HG03175 (cell line): Measurements from ENCODE around the gene GNA15.

Experiments used
- ATAC-seq: cut with Tn5 transposase; IDR thresholded peaks from one replicate; pipeline ENCODE4 v1.9.1; 2021; ENCODE audit warnings: mild to moderate bottlenecking, moderate library complexity; ENCODE audit not compliant: unreplicated experiment

GNA15 gene

DNA sequence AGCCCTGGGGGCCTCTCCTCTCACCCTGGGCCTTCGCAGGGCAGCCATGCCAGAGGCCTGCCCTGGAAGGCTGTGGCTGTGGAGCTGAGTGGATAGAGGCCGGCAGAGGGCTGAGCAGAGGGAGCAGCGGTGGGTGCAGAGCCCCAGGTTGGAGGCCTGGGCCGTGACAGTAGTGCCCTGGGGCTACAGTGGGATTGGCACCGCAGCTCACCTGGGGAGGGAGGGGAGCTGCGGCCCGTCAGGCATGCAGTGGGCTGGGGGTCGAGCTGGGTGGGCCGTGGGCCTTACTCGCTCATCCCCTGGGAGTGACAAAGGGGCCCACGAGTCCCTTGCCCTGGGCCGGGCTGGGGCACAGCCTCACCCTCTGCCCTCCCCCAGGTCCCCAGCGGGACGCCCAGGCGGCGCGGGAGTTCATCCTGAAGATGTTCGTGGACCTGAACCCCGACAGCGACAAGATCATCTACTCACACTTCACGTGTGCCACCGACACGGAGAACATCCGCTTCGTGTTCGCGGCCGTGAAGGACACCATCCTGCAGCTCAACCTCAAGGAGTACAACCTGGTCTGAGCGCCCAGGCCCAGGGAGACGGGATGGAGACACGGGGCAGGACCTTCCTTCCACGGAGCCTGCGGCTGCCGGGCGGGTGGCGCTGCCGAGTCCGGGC is 15.1 kb upstream of the GNA15 start:
- ATAC-seq: no peak

- ATAC-seq: no peak
These were observed 14.4 kb upstream of the GNA15 start for GRCh38 chr19:3121396-3121795.

- no peak for ATAC-seq
These were observed 13.9 kb upstream of the GNA15 start for GRCh38 chr19:3121821-3122511.

GRCh38 chr19:3122512-3122870 is 13.3 kb upstream of the GNA15 start:
- no peak for ATAC-seq

- ATAC-seq: no peak
These were observed 12.6 kb upstream of the GNA15 start for GRCh38 chr19:3123088-3123721.

DNA sequence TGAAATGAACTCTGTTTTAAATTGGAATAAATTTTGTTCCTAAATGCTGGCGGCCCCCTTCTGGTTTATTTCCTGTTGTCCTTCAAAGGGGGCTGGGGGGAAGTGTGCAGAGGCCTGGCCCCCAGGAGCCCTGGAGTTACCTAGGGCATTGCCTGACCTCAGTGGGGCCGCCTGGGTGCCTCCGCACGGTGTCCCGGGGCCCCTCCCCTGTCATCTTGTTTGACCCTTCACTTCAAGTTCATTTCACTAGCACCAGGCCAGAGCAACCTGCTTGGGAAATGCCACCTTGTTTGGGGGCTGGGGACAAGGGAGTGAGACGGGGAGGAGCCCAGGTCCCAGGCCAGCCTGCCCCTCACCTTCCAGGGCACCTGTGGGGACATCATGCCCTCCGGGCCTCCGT is 11.9 kb upstream of the GNA15 start:
- no peak for ATAC-seq

- no peak for ATAC-seq
These were observed 11.2 kb upstream of the GNA15 start for GRCh38 chr19:3124630-3125029.

DNA sequence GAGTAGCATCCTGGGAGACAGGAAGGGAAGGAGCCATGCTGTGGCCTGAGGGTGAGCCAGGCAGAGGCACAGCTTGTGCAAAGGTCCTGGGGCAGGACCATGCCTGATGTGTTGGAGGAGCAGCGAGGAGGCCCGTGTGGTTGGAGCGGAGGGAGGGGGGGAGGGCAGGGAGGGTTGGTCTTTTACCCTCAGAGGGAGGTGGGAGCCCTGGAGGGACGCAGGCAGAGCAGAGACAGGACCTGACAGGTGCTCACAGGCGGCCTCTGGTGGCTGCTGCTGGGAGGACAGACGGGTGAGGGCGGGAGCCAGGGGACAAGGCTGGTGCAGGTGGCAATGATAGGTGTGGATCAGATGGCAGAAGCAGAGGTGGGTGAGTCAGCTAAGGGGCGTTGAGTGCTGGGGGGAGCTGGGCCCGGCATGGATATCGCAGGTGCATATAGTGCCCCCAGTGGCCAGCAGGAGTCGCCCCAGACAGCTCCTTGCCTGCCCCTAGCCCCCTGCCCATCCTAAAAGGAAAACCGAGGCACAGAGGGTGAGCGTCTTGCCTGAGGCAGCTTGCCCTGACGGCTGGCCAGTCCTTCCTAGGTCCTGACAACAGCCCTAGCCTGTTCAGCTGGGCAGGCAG is 9.8 kb upstream of the GNA15 start:
- no peak for ATAC-seq

GRCh38 chr19:3129112-3129511 is 6.7 kb upstream of the GNA15 start:
- ATAC-seq: no peak

GRCh38 chr19:3131168-3131567 is 4.7 kb upstream of the GNA15 start:
- ATAC-seq: no peak

- ATAC-seq: peak; percentile 55
These were observed 2.7 kb upstream of the GNA15 start for GRCh38 chr19:3132971-3133792.

- ATAC-seq: no peak
These were observed 2.1 kb upstream of the GNA15 start for GRCh38 chr19:3133793-3134116.

GRCh38 chr19:3136684-3137055 is 837 bp downstream of the GNA15 start:
- no peak for ATAC-seq

DNA sequence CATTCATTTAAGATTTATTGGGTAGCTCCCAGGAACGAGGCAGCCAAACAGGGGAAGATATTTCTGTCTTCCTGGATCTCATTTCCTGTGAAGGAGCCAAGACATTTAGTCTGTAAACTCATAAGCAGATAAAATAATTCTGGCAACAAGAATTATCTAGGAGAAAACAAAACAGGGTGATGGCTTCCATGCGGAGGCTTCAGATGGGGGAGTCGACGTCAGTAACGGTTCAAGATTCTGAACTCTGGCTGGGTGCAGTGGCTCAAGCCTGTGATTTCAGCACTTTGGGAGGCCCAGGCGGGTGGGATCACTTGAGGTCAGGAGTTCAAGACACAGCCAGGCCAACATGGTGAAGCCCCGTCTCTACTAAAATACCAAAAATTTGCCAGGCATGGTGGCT is 1.3 kb downstream of the GNA15 start:
- ATAC-seq: no peak

DNA sequence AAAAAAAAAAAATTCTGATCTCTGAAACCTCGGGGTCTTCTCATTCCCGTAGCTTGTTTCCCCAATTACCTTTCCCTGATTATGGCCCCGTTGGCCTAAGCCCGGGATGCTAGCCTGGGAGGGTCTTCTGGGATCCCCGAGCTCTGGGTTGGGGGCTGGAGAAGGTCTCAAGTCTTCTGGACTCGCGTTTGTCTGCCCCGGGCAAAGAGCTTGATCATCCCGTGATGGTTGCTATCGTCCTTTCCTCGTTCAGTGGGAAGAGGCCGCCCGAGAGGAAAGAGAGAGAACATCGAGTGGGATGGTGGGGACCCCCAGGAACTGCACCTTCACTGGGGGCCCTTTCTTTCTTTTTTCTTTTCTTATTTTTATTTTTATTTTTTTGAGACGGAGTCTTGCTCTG is 2.4 kb downstream of the GNA15 start:
- no peak for ATAC-seq

GRCh38 chr19:3140667-3141038 is 4.8 kb downstream of the GNA15 start:
- no peak for ATAC-seq

- ATAC-seq: no peak
These were observed 6.4 kb downstream of the GNA15 start for GRCh38 chr19:3142292-3142670.

GRCh38 chr19:3142781-3143337 is 7.0 kb downstream of the GNA15 start:
- ATAC-seq: no peak

DNA sequence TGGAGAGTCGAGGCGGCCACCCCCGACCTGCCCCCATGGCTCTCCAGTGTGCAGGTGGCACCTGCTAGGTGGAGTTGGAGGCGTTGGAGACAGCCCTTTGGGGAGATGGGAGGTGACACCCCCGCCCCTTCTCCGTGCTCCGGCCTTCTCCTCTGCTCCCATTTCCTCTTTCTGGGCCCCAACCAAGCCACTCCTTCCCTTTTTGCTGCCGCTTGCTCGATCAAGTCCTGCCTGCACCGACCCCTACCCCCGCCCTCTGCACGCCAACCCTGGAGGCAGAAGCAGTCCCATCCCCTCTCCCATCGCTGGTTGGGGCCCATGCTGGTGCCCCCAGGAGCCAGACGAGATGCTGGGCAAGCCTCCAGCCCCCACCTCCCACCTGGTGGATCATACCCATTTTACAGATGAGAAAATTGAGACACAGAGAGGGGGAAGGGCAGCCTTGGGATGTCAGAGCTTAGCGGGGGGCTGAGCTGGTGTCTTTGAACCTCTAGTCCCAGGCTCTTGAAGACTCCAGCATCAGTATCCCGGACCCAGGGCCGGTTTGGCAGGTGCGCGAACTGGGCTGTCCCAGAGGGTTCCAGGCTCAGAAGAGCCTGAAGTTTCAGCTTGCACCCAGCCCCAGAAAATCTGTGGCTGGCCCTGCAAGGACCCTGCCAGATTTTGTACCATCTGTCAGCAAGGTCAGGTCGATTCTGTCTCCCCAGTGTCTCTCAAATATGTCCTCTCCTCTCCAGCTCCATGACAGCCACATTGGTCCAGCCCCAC is 10.3 kb downstream of the GNA15 start:
- ATAC-seq: no peak

DNA sequence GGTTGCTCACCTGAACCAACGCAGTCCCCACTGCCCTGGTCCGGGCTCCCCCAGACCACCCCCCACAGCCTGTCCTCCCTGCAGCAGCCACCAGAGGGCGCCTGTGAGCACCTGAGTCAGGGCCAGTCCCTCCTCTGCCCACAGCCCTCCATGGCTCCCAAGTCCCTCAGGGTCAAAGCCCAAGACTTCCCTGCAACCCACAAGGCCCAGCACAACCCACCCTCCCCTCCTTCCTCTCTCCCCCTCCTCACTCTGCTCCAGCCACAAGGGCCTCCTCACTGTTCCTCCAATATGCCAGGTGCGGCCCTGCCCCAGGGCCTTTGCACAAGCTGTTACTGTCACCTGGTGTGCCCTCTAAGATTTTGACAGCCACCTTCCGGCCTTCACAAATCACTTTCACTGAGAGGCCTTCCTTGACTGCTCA is 10.9 kb downstream of the GNA15 start:
- no peak for ATAC-seq
